ENCODE results near the gene FGFR3. TPM values are rescaled to one million over a fixed set of nuclear protein-coding genes. Genes with fewer than 3 reads are reported as not detected.

FGFR3 gene
- total and polyA plus RNA-seq, 2 of the 8 experiments (the other 6 are each of a cell fraction or from before 2014, with no cell fraction given), result 9.0 to 19.5 TPM

- no peak for TF ChIP-seq TAF7 (optimal IDR thresholded peaks at IDR 0.05; ENCODE audit: borderline replicate concordance, low read depth, low read length)
- TF ChIP-seq CHD1 (IDR thresholded peaks at IDR 0.05; ENCODE audit: low read depth, low read length), result no peak
- TF ChIP-seq YY1 (IDR thresholded peaks at IDR 0.05; ENCODE audit: low read depth, low read length), result no peak
Measured at GRCh38 chr4:1830234-1830633, 37.1 kb downstream of the FGFR3 start (continued).

Measured in H1 (cell line).